Epithelial cell of esophagus (primary cell): ENCODE measurements around the gene EBF4.
"Not testable (repeated sequence)": the region's sequence is repeated elsewhere in the genome, so short reads cannot be mapped to it uniquely, and the experiment has no call there.

Experiments
- DNase-seq: peaks from one replicate; pipeline ENCODE4 v3.0.0; 2010; ENCODE audit warnings: low read depth
- H3K4me3 ChIP-seq: 2 replicates; pipeline ENCODE4 v1.5.1; 2011; ENCODE audit warnings: mild to moderate bottlenecking, low read length, control low read depth
- CTCF ChIP-seq: IDR thresholded peaks from 2 replicates; pipeline ENCODE4 v1.5.1; 2011; ENCODE audit warnings: low read depth, mild to moderate bottlenecking, low read length, control low read depth, inconsistent platforms; ENCODE audit not compliant: insufficient read depth; ENCODE audit errors: missing control alignments

The EBF4 gene

GRCh38 chr20:2801286-2801728 lies 108.7 kb downstream of the EBF4 start:
- no peak for DNase-seq
- TF ChIP-seq CTCF = no peak
- no peak overlapping the region for H3K4me3 ChIP-seq

GRCh38 chr20:2804041-2804828 lies 111.7 kb downstream of the EBF4 start:
- TF ChIP-seq CTCF = no peak
- no peak overlapping the region for H3K4me3 ChIP-seq
- DNase-seq = no peak

GRCh38 chr20:2804852-2805688 lies 112.5 kb downstream of the EBF4 start:
- no peak for TF ChIP-seq CTCF
- no peak overlapping the region for H3K4me3 ChIP-seq
- no peak for DNase-seq

GRCh38 chr20:2805689-2806350 lies 113.2 kb downstream of the EBF4 start:
- DNase-seq = no peak
- no peak for TF ChIP-seq CTCF

GRCh38 chr20:2806351-2806701 lies 113.7 kb downstream of the EBF4 start:
- no peak overlapping the region for H3K4me3 ChIP-seq
- no peak for DNase-seq
- TF ChIP-seq CTCF = no peak

More at GRCh38 chr20:2805689-2806350, 113.2 kb downstream of the EBF4 start:
- no peak overlapping the region for H3K4me3 ChIP-seq

DNA sequence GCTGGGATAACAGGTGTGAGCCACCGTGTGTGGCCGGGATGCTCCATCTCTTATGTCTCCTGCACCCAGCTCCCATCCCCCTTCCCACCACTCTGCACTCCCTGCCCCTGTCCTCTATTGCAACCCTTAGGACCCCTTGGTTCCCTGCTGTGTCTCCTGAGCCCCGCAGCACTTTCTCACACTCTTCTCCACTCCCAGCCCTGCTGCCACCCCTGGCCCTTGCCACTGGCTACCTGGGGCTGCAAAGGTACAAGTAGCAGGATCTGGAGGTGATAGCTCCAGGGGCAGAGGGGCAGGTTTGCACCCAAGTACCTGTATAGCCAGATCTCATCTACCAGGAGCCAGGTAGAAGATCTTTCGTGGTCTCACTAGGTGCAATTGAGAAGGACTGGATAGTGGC lies 114.4 kb downstream of the EBF4 start:
- TF ChIP-seq CTCF = no peak

GRCh38 chr20:2807929-2808328 lies 115.3 kb downstream of the EBF4 start:
- not testable (repeated sequence) for DNase-seq

More for the DNA sequence above, 114.4 kb downstream of the EBF4 start:
- DNase-seq = no peak
- no peak overlapping the region for H3K4me3 ChIP-seq

More at GRCh38 chr20:2807929-2808328, 115.3 kb downstream of the EBF4 start:
- H3K4me3 ChIP-seq = not testable (repeated sequence)
